Left forelimb (tissue), 1 donor: Measurements from ENCODE around the gene IZUMO2.
"Not testable (repeated sequence)": the region's sequence is repeated elsewhere in the genome, so short reads cannot be mapped to it uniquely, and the experiment has no call there.

Experiments
- DNase-seq: peaks from one replicate; pipeline ENCODE4 v3.0.0-alpha.2; 2018; ENCODE audit warnings: low spot score

The IZUMO2 gene

DNA sequence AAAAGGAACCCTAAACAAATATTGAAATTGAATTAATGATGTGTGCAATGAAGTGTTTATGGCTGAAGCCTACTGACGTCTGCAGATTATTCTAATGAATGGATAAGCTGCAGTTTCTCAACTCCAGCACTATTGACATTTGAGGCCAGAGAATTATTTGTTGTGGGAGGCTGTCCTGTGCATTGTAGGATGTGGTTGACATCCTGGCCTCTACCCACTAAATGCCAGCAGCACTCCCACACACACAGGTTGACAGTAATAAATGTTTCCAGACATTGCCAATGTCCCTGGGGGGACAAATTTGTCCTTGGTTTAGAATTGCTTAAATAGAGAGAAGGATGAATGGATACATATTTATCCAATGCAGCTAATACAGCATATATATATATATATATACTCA, 21.1 kb upstream of the IZUMO2 start:
- DNase-seq: no peak

DNA sequence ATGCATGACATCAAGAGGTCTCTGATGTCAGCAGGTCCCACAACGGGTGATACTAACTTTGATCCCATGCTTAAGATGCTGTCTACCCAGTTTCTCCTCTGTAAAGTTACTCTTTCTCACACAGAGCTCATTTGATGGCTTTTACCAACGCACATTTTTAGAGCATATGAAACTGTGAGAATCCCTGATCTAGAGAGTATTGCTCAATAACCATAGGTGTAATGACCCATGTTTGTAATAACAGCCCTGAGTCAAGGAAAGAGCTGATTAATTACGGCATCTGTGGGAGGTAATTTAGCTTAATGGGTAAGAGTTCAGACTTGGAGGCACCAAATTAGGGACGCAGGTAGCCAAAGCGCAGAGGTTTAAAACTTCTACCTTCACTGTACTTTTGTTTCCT, 18.0 kb upstream of the IZUMO2 start:
- DNase-seq: no peak

DNA sequence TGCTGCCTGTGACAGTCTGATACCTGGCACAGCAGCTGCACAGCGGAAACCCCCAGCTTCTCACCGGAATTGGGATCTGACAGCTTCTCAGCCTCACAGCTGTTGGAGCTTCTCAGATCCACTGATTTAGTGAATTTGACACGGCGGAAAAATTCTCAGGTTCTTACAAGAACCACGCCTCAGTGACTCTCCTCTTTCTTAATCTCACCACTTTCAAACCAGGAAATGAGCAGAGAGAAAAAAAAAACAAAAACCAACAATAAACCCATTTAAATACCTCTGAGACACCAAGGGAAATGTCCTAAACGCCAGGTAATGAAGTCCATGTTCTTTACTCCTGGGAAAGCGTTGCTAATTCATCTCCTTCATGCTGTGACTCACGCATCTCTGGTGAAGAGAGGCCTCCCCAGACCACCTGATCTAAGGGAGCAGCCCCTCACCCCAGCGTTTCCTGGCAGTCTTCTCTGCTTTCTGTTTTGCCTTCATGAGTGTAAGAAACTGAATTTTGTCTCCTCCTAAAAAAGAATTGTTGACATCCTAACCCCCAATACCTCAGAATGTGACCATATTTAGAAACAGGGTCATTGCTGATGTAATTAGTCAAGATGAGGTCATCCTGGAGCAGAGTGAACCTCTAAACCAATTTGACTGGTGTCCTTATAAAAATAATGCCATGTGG, 15.9 kb upstream of the IZUMO2 start:
- no peak for DNase-seq

DNA sequence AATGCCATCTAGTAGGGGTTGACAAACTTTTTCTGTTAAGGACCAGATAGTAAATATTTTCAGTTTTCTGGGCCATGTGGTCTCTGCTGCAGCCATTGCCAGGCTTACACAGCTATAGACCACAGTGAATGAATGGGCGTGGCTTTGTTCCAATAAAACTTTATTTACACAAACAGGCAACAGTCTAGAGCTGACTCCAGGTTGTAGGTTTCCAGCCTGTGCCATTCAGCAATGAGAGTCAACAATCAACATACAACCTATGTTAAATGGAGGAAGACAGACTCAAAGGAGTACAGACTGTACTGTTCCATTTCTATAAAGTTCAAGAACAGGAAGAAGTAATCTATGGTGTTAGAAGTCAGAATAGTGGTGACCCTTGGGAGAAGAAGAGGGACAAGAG, 15.2 kb upstream of the IZUMO2 start:
- no peak for DNase-seq

DNA sequence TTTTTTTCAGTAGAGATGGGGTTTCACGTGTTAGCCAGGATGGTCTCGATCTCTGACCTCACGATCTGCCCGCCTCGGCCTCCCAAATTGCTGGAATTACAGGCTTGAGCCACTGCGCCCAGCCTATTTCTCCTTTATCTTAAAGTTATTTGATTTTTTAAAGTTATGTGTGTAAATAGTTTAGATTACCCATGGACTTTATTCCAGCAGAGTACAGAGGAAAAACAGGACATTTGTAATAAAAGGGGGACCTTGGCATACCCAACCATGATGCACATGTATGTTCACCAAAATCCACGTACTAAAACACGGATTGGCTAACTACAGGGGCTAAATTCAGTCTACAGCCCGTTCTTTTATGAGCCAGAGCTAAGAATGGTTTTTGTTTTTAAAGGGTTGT, 13.7 kb upstream of the IZUMO2 start:
- DNase-seq: no peak

DNA sequence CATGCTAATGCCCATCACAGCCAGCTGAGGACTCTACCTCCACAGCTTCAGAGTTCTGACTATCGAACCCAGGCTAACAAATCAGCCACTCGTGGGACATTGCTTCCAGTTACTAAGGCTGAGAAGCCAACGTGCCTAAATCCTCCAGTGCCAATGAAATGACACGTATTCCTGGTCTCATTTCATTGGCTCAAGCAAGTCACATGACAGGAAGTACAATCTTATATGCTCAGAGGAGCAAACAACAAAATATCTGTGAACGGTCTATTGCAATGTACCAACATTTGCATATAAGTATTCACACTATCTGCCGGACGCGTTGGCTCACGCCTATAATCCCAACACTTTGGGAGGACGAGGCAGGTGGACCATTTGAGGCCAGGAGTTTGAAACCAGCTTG, 12.8 kb upstream of the IZUMO2 start:
- DNase-seq: no peak

DNA sequence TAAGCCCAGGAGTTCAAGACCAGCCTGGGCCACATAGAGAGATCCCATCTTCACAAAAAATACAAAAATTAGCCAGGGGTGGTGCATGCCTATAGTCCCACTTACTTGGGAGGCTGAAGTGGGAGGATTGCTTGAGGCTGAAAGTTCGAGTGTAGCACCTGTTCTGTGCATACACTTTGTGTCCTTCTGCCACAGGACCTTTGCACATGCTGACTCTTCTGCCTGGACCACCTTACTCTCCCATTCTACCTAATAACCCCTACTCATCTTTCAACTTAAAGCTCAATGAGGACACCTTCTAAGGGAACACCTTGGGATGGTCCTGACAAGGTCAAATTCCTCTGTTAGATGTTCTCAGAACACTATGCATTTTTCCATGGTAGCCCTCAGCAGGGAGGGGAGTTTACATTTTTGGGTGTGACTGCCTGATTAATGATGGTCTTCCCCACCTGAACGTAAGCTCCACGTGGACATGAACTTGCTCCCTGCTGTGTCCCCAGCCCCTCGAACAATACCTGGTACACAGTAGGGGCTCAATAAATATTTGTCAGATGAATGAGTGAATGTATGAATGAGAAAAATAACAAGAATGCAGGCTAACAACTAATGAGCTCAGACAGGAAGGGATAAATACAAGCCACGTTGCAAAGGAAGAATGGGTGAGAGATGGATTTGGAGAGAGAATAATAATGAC, 11.2 kb upstream of the IZUMO2 start:
- no peak for DNase-seq

DNA sequence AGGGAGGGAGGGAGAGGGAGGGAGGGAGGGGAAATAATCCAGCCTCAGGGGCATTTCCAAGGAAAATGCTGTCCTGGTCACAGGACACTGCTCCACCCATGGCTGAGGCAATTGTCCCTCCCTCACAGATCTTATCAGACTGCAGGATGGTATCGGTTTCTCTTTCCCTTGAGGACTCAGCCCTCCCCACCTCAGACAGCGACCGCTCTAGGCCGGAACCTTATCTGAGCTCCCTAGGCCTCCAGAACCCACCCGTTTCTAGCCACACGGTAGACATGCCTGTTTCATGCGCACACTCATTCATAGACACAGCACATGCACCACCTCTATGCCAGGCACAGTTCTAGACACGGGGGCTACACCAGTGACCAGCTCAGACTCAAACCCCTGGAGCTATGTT, 10.0 kb upstream of the IZUMO2 start:
- no peak for DNase-seq

DNA sequence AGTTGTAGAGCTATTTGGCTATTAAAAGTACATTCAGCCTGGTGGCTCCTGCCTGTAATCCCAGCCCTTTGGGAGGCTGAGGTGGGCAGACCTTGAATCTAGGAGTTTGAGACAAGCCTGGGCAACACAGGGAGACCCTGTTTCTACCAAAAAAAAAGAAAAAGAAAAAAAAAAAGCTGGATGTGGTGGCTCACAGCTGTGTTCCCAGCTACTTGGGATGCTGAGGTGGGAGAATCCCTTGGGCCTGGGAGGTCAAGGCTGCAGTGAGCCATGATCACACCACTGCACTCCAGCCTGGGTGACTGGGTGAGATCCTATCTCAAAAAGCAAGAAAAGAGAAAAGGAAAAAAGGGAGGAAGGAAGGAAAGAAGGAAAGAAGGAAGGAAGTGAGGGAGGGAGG, 9.6 kb upstream of the IZUMO2 start:
- DNase-seq: no peak

DNA sequence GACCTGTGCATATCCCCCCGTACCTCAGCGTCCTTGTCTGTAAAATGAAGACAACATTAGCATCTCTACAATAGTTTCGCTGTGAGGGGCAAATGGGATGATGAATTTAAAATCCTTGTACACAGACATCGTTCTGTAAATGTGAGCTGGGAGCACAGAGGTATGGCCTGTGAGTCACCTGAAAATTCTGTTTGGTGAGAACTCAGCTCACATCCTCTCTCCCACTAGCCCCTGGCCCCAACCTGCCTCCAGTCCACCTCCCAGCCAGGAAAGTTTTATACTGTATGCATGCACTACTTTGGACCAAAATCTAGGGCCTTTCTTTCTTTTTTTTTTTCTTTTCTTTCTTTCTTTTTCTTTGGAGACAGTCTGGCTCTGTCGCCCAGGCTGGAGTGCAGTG, 8.7 kb upstream of the IZUMO2 start:
- no peak for DNase-seq

DNA sequence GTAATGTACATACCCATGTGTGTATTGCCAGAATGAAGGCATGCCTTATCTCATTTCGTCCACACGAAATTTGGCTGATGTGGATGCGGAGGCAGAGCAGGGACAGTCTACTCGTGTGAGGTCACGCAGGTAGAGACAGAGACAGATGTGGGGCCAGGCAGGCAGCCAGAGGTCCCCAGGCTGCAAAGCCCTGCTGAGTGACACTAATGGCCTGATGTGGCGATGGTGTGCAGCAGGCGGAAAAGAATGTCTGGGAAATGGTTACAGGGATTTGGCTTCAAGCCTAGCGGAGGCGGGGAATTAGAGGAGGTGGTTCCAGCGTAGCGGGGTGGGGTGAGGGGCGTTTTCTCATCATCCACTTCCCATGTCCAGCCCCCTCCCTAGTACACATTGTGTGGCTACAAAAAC, 4.2 kb upstream of the IZUMO2 start:
- no peak for DNase-seq

DNA sequence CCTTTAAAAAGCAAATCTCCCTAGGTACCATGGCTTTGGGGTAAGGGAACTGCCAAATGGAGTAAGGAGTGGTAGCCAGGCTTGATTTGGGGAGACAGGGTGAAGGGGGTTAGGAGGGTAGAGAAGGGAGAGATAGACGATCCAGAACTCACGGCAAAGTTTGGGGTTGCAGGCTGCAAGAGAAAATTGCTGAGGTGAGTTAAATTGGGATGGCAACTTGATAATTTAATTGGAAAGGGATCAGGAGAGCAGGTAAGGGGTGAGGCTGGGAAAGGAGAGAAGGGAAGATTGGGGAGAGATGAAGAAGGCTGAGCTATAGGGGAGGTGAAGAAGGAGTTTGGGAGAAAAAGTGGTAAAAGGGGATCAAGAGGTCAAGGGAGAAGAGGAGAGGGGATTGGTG, 4.0 kb downstream of the IZUMO2 start:
- DNase-seq: no peak

DNA sequence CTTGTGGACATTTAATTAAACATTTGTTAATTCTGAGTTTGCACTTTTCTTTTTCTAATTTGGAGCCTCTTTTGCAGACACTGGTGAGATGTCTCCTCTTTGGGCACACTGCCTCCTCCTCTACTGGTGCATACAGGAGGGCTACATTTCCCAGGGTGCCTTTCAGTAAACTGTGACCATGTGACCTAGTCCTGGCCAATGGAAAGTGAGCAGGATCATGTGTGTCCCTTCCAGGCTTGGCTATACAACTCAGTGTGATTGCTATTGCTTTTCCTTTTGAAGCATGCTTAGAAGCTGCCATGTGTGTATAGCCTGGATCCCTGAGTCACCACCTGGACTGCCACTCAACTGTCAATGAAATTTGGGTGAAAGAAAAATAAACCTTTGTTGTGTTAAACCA, 4.5 kb downstream of the IZUMO2 start:
- no peak for DNase-seq

DNA sequence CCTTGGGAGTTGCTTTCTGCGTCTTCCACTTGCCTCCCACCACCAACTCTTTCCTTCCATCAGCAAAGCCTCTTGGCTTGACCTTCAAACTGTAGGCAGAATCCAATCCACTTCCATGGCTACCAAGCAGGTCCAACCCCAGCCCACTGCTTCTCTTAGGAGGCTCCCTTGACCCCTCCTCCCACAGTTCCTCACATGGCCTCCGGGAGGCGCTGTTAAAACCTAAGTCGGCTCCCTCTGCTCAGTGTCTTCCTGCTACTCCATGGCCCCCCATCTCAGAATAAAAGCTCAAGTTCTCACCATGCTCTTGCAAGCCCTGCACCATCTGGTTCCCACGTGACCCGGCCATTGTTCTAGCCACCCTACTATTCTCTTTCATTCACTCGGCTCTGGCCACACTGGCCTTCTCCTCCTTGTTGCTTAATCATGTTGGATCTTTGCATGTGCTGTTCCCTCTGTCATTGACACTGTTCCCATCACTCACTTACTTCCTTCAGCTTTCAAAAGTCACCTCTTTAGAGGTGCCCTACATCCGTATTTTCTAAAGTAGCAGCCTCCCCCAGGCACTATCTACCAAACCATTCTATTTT, 7.5 kb downstream of the IZUMO2 start:
- no peak for DNase-seq

DNA sequence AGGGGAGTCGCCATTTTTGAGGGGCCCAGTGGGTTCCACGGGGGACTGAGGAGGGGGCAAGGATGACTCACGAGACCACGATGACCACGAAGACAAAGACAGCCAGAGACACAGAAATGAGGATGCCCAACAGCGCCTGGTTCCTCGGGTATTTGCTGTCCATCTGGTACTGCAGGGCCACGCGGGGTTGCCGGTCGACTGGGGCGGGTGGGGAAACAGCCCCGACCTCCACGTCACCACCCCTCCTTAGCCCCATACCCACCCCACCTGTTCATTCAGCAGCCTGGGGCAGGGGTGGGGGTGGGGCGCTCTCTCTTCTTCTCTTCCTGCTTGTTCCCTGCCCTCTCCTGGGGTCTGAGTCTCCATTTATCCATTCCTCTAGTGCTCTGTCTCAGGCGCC, 8.6 kb downstream of the IZUMO2 start:
- no peak for DNase-seq

DNA sequence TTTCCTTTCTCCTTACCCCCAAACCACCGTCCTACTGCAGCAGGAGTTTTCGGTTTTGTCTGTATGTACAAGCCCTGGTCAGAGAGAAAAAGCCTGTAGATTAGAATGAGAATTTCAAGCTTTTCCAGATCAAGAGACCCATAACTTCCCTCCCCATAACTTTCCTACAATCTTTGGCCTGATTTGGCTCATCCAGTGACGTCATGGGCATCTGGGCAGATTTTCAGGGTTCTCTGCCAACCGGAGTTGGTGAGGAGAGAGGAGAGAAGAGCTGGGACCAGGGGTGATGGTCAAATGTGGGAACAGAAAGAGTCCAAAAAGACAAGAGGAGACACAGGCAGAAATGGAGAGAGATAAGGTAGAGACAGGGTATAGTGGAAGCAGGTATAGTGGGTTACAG, 10.5 kb downstream of the IZUMO2 start:
- DNase-seq: no peak

DNA sequence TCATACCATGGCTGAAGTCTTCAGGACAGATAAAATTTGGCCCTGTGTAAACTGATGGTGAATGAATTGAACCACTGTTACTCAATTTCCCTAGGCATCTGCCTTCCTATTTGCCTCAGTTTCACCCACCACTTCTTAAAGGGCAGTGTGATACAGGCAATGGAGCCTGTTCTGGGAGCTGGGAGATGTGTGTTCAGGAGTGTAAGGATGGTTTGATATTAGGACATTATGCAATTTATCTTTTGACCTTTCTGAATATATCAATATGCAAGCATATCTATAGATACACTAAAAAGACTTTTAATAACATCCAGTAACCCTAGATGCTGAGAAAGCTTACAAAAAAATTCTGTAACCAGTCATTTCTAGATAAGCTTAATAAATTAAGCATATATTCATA, 14.6 kb downstream of the IZUMO2 start:
- DNase-seq: no peak

DNA sequence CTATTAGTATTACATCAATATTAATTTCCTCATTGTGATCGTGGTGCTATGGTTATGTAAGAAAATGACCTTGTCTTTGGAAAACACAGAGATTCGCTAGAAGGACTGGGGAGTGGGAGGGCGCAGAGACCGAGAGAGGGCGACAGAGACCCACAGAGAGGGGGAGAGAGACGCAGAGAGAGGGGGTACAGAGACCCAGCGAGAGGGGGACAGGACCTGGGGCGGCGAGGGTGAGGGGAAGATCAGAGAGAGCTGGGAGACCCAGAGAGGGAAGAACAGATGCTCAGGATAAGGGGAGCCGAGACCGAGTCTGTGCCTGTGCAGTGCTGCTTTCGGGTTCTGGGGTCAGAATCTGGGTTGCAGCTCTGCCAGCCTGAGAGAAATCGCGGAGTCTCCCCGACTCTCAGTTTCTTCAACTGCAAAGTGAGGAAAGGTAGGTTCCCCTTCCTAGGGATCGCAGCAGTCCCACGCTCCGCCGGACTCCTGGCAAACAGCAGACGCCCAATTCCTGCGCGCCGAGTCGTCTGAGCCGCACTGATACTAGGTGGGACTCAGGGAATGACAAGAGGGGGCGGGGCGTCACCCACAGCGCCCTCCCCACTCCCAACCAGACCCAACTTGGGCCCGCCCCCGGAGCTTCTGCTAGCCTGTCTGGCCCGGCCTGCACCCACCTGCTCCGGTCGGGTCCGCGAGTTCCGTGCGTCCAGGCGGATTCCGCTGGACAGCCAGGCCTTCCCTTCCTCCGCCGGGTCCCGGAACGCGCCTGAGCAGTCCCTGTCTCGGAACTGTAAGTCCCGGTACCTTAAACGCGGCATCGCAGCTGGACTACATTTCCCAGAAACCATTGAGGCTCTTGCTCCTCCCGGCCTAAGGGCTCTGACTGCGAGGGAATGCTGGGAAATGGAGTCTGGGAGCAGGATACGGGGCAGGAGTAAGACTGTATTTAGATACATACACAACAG, 15.3 kb downstream of the IZUMO2 start:
- peak; percentile 80 for DNase-seq

DNA sequence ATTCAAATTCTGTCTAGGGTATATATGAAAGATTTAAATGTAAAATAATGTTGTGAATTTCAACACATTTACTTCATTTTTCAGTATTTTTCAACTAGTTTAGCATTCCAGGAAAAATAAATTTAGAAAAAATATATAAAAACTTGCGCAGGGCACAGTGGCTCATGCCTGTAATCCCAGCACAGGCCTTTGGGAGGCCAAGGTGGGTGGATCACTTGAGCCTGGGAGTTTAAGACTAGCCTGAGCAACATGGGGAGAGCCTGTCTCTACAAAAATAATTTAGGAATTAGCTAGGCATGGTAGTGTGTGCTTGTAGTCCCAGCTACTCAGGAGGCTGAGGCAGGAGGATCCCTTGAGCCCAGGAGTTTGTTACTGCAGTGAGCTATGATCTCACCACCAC, 21.2 kb downstream of the IZUMO2 start:
- not testable (repeated sequence) for DNase-seq

DNA sequence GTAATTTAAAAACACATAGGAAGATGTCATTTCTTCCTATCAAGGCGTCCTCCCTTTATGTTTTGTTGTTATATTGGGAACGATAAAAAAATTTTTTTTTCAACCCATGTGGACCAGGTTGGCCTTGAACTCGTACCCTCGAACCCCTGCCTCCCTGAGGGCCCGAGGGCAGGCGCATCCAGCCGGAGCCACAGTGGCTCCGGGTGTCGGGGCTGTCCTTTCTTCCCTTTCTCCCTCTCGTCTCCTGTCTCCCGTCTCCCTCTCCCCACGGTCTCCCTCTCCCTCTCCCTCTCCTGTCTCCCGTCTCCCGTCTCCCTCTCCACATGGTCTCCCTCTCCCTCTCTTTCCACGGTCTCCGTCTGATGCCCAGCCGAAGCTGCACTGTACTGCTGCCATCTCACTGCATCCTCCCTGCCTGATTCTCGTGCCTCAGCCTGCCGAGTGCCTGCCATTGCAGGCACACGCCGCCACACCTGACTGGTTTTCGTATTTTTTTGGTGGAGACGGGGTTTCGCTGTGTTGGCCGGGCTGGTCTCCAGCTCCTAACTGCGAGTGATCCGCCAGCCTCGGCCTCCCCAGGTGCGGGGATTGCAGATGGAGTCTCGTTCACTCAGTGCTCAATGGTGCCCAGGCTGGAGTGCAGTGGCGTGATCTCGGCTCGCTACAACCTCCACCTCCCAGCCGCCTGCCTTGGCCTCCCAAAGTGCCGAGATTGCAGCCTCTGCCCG, 22.8 kb downstream of the IZUMO2 start:
- DNase-seq: not testable (repeated sequence)

DNA sequence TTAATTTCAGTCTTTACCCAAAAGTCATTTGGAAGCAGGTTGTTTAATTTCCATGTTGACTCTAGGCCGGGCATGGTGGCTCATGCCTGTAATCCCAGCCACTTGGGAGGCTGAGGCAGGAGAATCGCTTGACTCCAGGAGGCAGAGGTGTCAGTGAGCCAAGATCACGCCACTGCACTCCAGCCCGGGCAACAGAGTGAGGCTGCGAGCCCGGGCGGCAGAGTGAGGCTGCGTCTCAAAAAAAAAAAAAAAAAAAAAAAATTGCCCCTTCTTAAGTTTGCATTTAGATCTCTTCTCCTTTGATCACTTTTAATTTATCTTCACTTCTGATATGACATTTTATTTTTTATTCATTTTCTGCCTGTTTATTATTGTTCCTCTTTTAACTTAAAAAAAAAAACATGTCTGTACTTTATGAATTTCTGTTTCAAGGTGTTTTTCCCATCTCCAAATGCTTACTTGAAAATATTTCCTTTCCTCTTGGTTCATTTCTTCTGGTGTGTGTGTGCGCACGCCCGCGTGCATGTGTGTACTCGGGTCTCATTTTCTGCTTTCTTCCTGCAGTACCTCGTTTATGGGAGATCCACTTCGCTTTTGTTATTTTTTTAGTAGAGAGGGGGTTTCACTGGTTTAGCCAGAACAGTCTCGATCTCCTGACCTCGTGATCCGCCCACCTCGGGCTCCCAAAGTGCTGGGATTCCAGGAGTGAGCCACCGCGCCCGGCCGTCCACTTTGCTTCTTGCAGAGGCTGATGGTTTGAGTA, 26.3 kb downstream of the IZUMO2 start:
- not testable (repeated sequence) for DNase-seq
